ENCODE results near the gene MORN3.

DNA sequence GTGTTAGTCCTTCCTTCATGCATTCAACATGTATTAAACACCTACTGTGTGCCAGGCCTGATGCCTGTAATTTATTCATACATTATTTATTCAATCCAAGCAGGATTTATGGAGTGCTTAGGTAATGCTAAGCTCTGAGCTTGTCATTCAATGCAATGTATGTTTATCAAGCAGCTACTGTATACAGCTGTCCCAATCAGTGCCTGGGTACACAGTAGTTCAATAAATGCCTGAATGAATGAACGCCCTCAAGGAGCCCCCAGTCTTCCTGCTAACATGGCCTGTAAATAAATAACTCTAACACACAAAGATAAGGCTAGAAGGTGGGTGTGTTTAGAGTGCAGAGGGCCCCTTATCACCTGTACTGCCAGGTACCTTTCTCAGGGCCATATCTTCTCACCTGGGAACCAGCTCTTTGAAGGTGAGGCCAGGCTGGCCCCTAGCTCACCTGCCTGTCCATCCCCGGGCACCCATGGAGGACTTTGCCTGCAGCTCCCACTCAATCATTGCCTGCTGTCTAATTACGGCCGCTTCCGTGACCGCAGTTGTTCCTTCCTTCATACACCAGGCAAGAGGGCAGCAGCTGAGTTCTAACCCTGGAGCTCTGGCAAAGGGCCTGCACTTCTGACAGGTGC is 68.6 kb downstream of the MORN3 start:
- TF ChIP-seq, protein P1, sequence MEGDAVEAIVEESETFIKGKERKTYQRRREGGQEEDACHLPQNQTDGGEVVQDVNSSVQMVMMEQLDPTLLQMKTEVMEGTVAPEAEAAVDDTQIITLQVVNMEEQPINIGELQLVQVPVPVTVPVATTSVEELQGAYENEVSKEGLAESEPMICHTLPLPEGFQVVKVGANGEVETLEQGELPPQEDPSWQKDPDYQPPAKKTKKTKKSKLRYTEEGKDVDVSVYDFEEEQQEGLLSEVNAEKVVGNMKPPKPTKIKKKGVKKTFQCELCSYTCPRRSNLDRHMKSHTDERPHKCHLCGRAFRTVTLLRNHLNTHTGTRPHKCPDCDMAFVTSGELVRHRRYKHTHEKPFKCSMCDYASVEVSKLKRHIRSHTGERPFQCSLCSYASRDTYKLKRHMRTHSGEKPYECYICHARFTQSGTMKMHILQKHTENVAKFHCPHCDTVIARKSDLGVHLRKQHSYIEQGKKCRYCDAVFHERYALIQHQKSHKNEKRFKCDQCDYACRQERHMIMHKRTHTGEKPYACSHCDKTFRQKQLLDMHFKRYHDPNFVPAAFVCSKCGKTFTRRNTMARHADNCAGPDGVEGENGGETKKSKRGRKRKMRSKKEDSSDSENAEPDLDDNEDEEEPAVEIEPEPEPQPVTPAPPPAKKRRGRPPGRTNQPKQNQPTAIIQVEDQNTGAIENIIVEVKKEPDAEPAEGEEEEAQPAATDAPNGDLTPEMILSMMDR (IDR thresholded peaks at IDR 0.05), result no peak
- no peak for TF ChIP-seq POLR2A (IDR thresholded peaks at IDR 0.05)
